Liver (tissue), 3 donors: ENCODE data around the gene TRIM5.

Source experiments
- EGR1 ChIP-seq, 2 donors: IDR thresholded peaks; 2 replicates each; pipeline ENCODE4 v1.6.1; 2016 to 2018; ENCODE audit warnings: antibody characterized with exemption in 2 of 2, low read depth in 2 of 2
- FOXA1 ChIP-seq: IDR thresholded peaks from 2 replicates; pipeline ENCODE4 v1.6.1; 2016; ENCODE audit warnings: antibody characterized with exemption
- GABPA ChIP-seq, 2 donors: IDR thresholded peaks in 1 of 2; conservative IDR thresholded peaks in 1 of 2; 2 replicates each; pipeline ENCODE4 v1.6.1; 2016; ENCODE audit warnings: antibody characterized with exemption in 2 of 2, mild to moderate bottlenecking in 1 of 2, moderate library complexity in 1 of 2
- HNF4A ChIP-seq, 2 donors: conservative IDR thresholded peaks; 2 replicates each; pipeline ENCODE4 v1.6.1; 2016; ENCODE audit warnings: antibody characterized with exemption in 2 of 2, mild to moderate bottlenecking in 2 of 2
- JUND ChIP-seq, 2 donors: IDR thresholded peaks; 2 replicates each; pipeline ENCODE4 v1.6.1; 2016; ENCODE audit warnings: antibody characterized with exemption in 2 of 2
- RAD21 ChIP-seq, 2 donors: IDR thresholded peaks; 2 replicates each; pipeline ENCODE4 v1.6.1; 2016; ENCODE audit warnings: antibody characterized with exemption in 2 of 2, mild to moderate bottlenecking in 2 of 2
- SP1 ChIP-seq: IDR thresholded peaks from 2 replicates; pipeline ENCODE4 v1.6.1; 2018; ENCODE audit warnings: antibody characterized with exemption, mild to moderate bottlenecking
- TAF1 ChIP-seq: conservative IDR thresholded peaks from 2 replicates; pipeline ENCODE4 v1.6.1; 2016; ENCODE audit warnings: antibody characterized with exemption, mild to moderate bottlenecking
- YY1 ChIP-seq: IDR thresholded peaks from 2 replicates; pipeline ENCODE4 v1.6.1; 2016; ENCODE audit warnings: antibody characterized with exemption, mild to moderate bottlenecking
- TF ChIP-seq, protein P1 (sequence below): IDR thresholded peaks from 2 replicates; pipeline ENCODE4 v1.6.1; 2016; ENCODE audit warnings: antibody characterized with exemption, mild to moderate bottlenecking
- TF ChIP-seq, protein P2 (sequence below): fragments of 150-350 bp; IDR thresholded peaks from 2 replicates; pipeline ENCODE4 v1.5.1; 2017; ENCODE audit warnings: improper control_type of control experiment, low read depth, low read length; ENCODE audit not compliant: missing input control
- TF ChIP-seq, protein P3 (sequence below): IDR thresholded peaks from 2 replicates; pipeline ENCODE4 v1.6.1; 2016; ENCODE audit warnings: antibody characterized with exemption
- TF ChIP-seq, protein P4 (sequence below): IDR thresholded peaks from 2 replicates; pipeline ENCODE4 v1.6.1; 2016; ENCODE audit warnings: antibody characterized with exemption
- TF ChIP-seq, protein P5 (sequence below): IDR thresholded peaks from 2 replicates; pipeline ENCODE4 v1.6.1; 2016; ENCODE audit warnings: antibody characterized with exemption
- donor health status: healthy.
- donor health status: healthy.

DNA sequence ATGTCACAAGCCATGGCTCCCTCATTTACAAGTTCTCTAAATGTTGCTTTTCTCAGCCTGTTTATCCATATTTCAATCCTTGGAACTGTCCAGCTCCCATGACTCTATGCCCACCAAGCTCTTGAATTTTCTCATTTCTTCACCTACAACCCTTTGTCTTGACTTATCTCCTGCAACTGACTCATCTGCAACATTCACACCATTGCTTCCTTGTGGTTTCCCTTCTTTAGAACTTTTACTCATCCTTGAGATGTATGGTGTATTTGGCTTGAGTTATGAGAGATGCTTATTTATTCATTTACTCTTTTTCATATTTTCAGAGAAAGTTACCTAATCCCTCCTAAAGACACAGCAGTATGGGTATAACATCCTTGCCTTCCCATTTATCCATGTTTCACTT is 41.3 kb downstream of the TRIM5 start:
- TF ChIP-seq, protein P1, sequence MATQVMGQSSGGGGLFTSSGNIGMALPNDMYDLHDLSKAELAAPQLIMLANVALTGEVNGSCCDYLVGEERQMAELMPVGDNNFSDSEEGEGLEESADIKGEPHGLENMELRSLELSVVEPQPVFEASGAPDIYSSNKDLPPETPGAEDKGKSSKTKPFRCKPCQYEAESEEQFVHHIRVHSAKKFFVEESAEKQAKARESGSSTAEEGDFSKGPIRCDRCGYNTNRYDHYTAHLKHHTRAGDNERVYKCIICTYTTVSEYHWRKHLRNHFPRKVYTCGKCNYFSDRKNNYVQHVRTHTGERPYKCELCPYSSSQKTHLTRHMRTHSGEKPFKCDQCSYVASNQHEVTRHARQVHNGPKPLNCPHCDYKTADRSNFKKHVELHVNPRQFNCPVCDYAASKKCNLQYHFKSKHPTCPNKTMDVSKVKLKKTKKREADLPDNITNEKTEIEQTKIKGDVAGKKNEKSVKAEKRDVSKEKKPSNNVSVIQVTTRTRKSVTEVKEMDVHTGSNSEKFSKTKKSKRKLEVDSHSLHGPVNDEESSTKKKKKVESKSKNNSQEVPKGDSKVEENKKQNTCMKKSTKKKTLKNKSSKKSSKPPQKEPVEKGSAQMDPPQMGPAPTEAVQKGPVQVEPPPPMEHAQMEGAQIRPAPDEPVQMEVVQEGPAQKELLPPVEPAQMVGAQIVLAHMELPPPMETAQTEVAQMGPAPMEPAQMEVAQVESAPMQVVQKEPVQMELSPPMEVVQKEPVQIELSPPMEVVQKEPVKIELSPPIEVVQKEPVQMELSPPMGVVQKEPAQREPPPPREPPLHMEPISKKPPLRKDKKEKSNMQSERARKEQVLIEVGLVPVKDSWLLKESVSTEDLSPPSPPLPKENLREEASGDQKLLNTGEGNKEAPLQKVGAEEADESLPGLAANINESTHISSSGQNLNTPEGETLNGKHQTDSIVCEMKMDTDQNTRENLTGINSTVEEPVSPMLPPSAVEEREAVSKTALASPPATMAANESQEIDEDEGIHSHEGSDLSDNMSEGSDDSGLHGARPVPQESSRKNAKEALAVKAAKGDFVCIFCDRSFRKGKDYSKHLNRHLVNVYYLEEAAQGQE, result no peak
- TF ChIP-seq SP1 (no peak), JUND (IDR thresholded peaks at IDR 0.05) (no peak), FOXA1 (no peak), YY1 (no peak), HNF4A (conservative IDR thresholded peaks at IDR 0.05) (no peak), TAF1 (no peak), GABPA (IDR thresholded peaks at IDR 0.05 in 1 of 2, conservative IDR thresholded peaks at IDR 0.05 in 1 of 2) (no peak), EGR1 (IDR thresholded peaks at IDR 0.05; ENCODE audit: low read depth in 2 of 2) (no peak), RAD21 (IDR thresholded peaks at IDR 0.05) (no peak)
- TF ChIP-seq, protein P2, sequence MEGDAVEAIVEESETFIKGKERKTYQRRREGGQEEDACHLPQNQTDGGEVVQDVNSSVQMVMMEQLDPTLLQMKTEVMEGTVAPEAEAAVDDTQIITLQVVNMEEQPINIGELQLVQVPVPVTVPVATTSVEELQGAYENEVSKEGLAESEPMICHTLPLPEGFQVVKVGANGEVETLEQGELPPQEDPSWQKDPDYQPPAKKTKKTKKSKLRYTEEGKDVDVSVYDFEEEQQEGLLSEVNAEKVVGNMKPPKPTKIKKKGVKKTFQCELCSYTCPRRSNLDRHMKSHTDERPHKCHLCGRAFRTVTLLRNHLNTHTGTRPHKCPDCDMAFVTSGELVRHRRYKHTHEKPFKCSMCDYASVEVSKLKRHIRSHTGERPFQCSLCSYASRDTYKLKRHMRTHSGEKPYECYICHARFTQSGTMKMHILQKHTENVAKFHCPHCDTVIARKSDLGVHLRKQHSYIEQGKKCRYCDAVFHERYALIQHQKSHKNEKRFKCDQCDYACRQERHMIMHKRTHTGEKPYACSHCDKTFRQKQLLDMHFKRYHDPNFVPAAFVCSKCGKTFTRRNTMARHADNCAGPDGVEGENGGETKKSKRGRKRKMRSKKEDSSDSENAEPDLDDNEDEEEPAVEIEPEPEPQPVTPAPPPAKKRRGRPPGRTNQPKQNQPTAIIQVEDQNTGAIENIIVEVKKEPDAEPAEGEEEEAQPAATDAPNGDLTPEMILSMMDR, result no peak
- TF ChIP-seq, protein P3, sequence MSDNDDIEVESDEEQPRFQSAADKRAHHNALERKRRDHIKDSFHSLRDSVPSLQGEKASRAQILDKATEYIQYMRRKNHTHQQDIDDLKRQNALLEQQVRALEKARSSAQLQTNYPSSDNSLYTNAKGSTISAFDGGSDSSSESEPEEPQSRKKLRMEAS, result no peak
- TF ChIP-seq, protein P4, sequence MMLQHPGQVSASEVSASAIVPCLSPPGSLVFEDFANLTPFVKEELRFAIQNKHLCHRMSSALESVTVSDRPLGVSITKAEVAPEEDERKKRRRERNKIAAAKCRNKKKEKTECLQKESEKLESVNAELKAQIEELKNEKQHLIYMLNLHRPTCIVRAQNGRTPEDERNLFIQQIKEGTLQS, result no peak
- TF ChIP-seq, protein P5, sequence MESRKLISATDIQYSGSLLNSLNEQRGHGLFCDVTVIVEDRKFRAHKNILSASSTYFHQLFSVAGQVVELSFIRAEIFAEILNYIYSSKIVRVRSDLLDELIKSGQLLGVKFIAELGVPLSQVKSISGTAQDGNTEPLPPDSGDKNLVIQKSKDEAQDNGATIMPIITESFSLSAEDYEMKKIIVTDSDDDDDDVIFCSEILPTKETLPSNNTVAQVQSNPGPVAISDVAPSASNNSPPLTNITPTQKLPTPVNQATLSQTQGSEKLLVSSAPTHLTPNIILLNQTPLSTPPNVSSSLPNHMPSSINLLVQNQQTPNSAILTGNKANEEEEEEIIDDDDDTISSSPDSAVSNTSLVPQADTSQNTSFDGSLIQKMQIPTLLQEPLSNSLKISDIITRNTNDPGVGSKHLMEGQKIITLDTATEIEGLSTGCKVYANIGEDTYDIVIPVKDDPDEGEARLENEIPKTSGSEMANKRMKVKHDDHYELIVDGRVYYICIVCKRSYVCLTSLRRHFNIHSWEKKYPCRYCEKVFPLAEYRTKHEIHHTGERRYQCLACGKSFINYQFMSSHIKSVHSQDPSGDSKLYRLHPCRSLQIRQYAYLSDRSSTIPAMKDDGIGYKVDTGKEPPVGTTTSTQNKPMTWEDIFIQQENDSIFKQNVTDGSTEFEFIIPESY, result no peak
